GM23338 (cell line): ENCODE data around the gene NECAB3. TPM values are rescaled to one million over a fixed set of nuclear protein-coding genes. Genes with fewer than 3 reads are reported as not detected.

Source experiments
- ATAC-seq: fragments of 200-7000 bp; cut with Tn5 transposase; 3 replicates; pipeline ENCODE4 v1.9.1; 2020
- DNase-seq: peaks from one replicate; pipeline ENCODE4 v3.0.0-alpha.2; 2015; ENCODE audit warnings: low spot score
- H2AFZ ChIP-seq: fragments of 200-600 bp; sonication (generic); 2 replicates; pipeline ENCODE4 v1.8.0; 2016; ENCODE audit warnings: antibody characterized with exemption, mild to moderate bottlenecking, moderate library complexity
- H3F3A ChIP-seq: fragments of 200-600 bp; sonication (generic); replicated peaks from 2 replicates; pipeline ENCODE4 v1.8.0; 2017; ENCODE audit warnings: antibody characterized with exemption, mixed run types, low read depth
- H3K27ac ChIP-seq: fragments of 200-600 bp; sonication (generic); 2 replicates; pipeline ENCODE4 v1.6.1; 2016; ENCODE audit warnings: low read depth
- H3K27me3 ChIP-seq: fragments of 200-600 bp; sonication (generic); 2 replicates; pipeline ENCODE4 v1.8.0; 2016; ENCODE audit warnings: mild to moderate bottlenecking, mixed run types, moderate library complexity; ENCODE audit not compliant: insufficient read depth
- H3K36me3 ChIP-seq: fragments of 200-600 bp; sonication (generic); 2 replicates; pipeline ENCODE4 v1.8.0; 2016; ENCODE audit warnings: mild to moderate bottlenecking; ENCODE audit not compliant: insufficient read depth
- H3K4me1 ChIP-seq: fragments of 200-600 bp; sonication (generic); 2 replicates; pipeline ENCODE4 v1.8.0; 2016; ENCODE audit warnings: mild to moderate bottlenecking, moderate library complexity; ENCODE audit not compliant: insufficient read depth
- H3K4me2 ChIP-seq: fragments of 200-600 bp; sonication (generic); 2 replicates; pipeline ENCODE4 v1.7.1; 2017; ENCODE audit warnings: mixed run types
- H3K4me3 ChIP-seq: fragments of 200-600 bp; sonication (generic); 2 replicates; pipeline ENCODE4 v1.6.1; 2016; ENCODE audit warnings: mixed run types
- H3K79me2 ChIP-seq: fragments of 200-600 bp; sonication (generic); replicated peaks from 2 replicates; pipeline ENCODE4 v1.8.0; 2017; ENCODE audit warnings: mild to moderate bottlenecking; ENCODE audit not compliant: insufficient read depth
- H3K9me2 ChIP-seq: fragments of 200-600 bp; sonication (generic); 2 replicates; pipeline ENCODE4 v1.8.0; 2017; ENCODE audit not compliant: insufficient read depth
- H4K20me1 ChIP-seq: fragments of 200-600 bp; sonication (generic); replicated peaks from 2 replicates; pipeline ENCODE4 v1.8.0; 2017; ENCODE audit warnings: mild to moderate bottlenecking; ENCODE audit not compliant: insufficient read depth
- H3K27ac Mint-ChIP-seq: 2 replicates; pipeline ENCODE4 v1.8.0; 2020; ENCODE audit warnings: inconsistent platforms, mild to moderate bottlenecking, moderate library complexity, mixed read lengths
- H3K27me3 Mint-ChIP-seq: 3 replicates; pipeline ENCODE4 v1.8.0; 2022; ENCODE audit warnings: low read depth, mild to moderate bottlenecking, moderate library complexity, mixed read lengths, inconsistent platforms; ENCODE audit not compliant: insufficient read depth, poor library complexity
- H3K36me3 Mint-ChIP-seq: 3 replicates; pipeline ENCODE4 v1.8.0; 2021; ENCODE audit warnings: low read depth, mild to moderate bottlenecking, inconsistent platforms, moderate library complexity, mixed read lengths
- H3K4me1 Mint-ChIP-seq: 3 replicates; pipeline ENCODE4 v1.8.0; 2020; ENCODE audit warnings: mild to moderate bottlenecking, inconsistent platforms, mixed read lengths
- H3K4me3 Mint-ChIP-seq: 3 replicates; pipeline ENCODE4 v1.8.0; 2021; ENCODE audit warnings: moderate library complexity, mild to moderate bottlenecking, inconsistent platforms, mixed read lengths
- H3K9me3 Mint-ChIP-seq: 3 replicates; pipeline ENCODE4 v1.8.0; 2020; ENCODE audit warnings: moderate library complexity, mild to moderate bottlenecking, inconsistent platforms, mixed read lengths
- CREB1 ChIP-seq: fragments of 250-450 bp; sonication (Bioruptor Pico); IDR thresholded peaks from 2 replicates; pipeline ENCODE4 v1.5.0; 2020; ENCODE audit warnings: low read depth, mild to moderate bottlenecking, moderate library complexity
- EZH2 ChIP-seq: fragments of 200-600 bp; sonication (generic); IDR thresholded peaks from one replicate; pipeline ENCODE4 v1.8.0; 2017; ENCODE audit warnings: antibody characterized with exemption, mild to moderate bottlenecking, low read depth; ENCODE audit not compliant: unreplicated experiment
- EZH2phosphoT487 ChIP-seq: fragments of 200-600 bp; sonication (generic); IDR thresholded peaks from one replicate; pipeline ENCODE4 v1.8.1; 2018; ENCODE audit warnings: antibody characterized with exemption; ENCODE audit not compliant: unreplicated experiment
- JUNB ChIP-seq: IDR thresholded peaks from one replicate; pipeline ENCODE4 v1.6.1; 2016; ENCODE audit warnings: antibody characterized with exemption; ENCODE audit not compliant: unreplicated experiment
- POLR2AphosphoS5 ChIP-seq: IDR thresholded peaks from 2 replicates; pipeline ENCODE4 v1.6.1; 2016; ENCODE audit warnings: antibody characterized with exemption, low read depth
- STAT1 ChIP-seq: IDR thresholded peaks from one replicate; pipeline ENCODE4 v1.6.1; 2016; ENCODE audit warnings: antibody characterized with exemption; ENCODE audit not compliant: unreplicated experiment
- ZNF114 ChIP-seq: fragments of 250-450 bp; sonication (Bioruptor Pico); IDR thresholded peaks from 2 replicates; pipeline ENCODE4 v1.5.0; 2020; ENCODE audit warnings: mild to moderate bottlenecking, moderate library complexity
- ZNF331 ChIP-seq: fragments of 250-450 bp; sonication (Bioruptor Pico); IDR thresholded peaks from 2 replicates; pipeline ENCODE4 v1.5.0; 2020; ENCODE audit warnings: low read depth, mild to moderate bottlenecking, moderate library complexity
- polyA plus RNA-seq: library from polyadenylated mRNA; unstranded; fragments of >200 nt; fragmentation: Nextera tagmentation; extraction: Ambion mirVana; gene quantifications from 2 replicates; pipeline ENCODE4 v1.2.1, GENCODE V29; 2016
- total RNA-seq: library from RNA; depleted of rRNA; stranded (reverse); fragments of >200 nt; shearing (Covaris generic); gene quantifications from 2 replicates; pipeline ENCODE4 v1.2.3, GENCODE V29; 2014
- TF ChIP-seq, protein P1 (sequence below): IDR thresholded peaks from one replicate; pipeline ENCODE4 v1.6.1; 2018; ENCODE audit warnings: antibody characterized with exemption; ENCODE audit not compliant: unreplicated experiment
- TF ChIP-seq, protein P2 (sequence below): IDR thresholded peaks from 2 replicates; pipeline ENCODE4 v1.6.1; 2016; ENCODE audit warnings: antibody characterized with exemption

NECAB3 gene
- total and polyA plus RNA-seq, 2 experiments from 2014 or later = 8.5 to 28.4 TPM

DNA sequence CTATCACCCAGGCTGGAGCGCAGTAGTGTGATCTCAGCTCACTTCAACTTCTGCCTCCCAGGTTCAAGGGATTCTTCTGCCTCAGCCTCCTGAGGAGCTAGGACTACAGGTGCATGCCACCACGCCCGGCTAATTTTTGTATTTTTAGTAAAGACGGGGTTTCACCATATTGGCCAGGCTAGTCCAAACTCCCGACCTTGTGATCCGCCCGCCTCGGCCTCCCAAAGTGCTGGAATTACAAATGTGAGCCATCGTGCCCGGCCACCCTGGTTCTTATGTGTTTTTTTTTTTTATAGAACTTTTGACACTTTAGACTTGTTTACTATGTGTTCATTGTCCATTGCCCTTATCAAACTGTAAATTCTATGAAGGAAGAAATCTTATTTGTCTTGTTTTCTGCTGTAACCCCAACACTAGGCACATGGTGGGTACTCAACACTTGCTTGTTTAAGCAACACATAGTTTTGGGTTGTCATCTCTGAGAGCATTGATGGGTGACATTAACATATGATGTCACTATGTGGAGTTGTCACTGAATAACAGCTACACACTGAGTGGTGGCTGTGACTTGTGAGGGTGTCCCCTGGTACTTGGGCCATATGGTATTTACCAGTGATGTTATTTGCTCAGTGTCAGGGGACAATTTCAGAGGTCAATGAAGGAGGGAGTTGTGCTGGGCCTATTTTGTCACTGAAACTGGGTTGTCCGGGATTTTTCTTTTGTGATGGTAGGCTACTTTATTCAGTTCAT is 47.3 kb upstream of the NECAB3 start (continued):
- TF ChIP-seq, protein P1, sequence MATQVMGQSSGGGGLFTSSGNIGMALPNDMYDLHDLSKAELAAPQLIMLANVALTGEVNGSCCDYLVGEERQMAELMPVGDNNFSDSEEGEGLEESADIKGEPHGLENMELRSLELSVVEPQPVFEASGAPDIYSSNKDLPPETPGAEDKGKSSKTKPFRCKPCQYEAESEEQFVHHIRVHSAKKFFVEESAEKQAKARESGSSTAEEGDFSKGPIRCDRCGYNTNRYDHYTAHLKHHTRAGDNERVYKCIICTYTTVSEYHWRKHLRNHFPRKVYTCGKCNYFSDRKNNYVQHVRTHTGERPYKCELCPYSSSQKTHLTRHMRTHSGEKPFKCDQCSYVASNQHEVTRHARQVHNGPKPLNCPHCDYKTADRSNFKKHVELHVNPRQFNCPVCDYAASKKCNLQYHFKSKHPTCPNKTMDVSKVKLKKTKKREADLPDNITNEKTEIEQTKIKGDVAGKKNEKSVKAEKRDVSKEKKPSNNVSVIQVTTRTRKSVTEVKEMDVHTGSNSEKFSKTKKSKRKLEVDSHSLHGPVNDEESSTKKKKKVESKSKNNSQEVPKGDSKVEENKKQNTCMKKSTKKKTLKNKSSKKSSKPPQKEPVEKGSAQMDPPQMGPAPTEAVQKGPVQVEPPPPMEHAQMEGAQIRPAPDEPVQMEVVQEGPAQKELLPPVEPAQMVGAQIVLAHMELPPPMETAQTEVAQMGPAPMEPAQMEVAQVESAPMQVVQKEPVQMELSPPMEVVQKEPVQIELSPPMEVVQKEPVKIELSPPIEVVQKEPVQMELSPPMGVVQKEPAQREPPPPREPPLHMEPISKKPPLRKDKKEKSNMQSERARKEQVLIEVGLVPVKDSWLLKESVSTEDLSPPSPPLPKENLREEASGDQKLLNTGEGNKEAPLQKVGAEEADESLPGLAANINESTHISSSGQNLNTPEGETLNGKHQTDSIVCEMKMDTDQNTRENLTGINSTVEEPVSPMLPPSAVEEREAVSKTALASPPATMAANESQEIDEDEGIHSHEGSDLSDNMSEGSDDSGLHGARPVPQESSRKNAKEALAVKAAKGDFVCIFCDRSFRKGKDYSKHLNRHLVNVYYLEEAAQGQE = no peak
- no peak for TF ChIP-seq EZH2
- TF ChIP-seq POLR2AphosphoS5 = no peak
- no peak for TF ChIP-seq EZH2phosphoT487
- no peak for TF ChIP-seq CREB1 (CRISPR knock-in tag)
- TF ChIP-seq, protein P2, sequence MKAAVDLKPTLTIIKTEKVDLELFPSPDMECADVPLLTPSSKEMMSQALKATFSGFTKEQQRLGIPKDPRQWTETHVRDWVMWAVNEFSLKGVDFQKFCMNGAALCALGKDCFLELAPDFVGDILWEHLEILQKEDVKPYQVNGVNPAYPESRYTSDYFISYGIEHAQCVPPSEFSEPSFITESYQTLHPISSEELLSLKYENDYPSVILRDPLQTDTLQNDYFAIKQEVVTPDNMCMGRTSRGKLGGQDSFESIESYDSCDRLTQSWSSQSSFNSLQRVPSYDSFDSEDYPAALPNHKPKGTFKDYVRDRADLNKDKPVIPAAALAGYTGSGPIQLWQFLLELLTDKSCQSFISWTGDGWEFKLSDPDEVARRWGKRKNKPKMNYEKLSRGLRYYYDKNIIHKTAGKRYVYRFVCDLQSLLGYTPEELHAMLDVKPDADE = no peak
- TF ChIP-seq ZNF331 (CRISPR knock-in tag) = no peak
- TF ChIP-seq STAT1 = no peak
- TF ChIP-seq ZNF114 (CRISPR knock-in tag) = no peak

DNA sequence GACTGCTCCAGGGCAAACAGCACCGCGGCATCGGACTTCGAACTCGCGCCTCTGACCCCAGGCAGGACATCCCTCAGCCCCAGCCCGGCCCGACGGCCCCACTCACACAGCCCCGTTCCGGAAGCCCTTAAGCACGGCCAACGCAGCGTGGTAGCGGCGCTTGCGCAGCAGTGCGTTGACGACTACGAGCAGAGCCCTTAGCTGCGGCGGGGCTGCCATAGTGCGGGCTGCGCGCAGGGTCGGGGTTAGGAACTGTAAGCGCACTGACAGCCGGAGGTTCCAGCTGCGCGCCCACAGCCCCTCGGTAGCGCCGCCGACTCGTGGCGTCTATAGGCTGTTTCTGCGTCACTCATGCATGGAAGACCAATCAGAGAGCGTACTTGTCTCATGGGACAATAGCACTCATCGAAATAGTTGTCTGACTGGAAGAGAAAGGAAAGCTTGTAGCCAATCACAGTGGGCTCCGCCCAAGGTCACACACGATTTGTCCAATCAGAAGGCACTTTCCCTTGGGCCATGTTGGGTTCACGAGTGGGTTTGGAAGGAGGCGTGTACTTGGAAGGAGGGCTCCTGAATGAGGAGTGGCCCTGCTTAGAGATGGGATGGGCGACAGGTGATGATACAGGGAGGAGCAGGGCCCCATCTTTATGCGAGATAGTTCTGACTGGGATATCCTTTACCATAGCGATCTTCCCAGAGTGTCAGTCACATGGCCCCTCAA is 45.9 kb upstream of the NECAB3 start, which contains the start of gene PXMP4:
PXMP4 (minus strand) TSS at position 322 of the 721 bp plus-strand sequence; CDS start at position 219, 103 bp downstream.
- H3K27ac Mint-ChIP-seq = no peak within 1 kb of the TSS
- ATAC-seq = peak; percentile 98
- TF ChIP-seq POLR2AphosphoS5 (peak; percentile 23; the same call in 1 of the 2 replicates), CREB1 (CRISPR knock-in tag) (peak; percentile 74), ZNF114 (CRISPR knock-in tag) (peak; percentile 70; the same call in 1 of the 2 replicates), JUNB (no peak), STAT1 (no peak)
- TF ChIP-seq, protein P2 = no peak

More for the DNA sequence above, 45.9 kb upstream of the NECAB3 start, which contains the start of gene PXMP4:
- no peaks in the 10 kb centered on the region; the same call in 2 of the 3 replicates for H3K4me1 Mint-ChIP-seq
- H3K27me3 Mint-ChIP-seq = peaks cover 17% of the 10 kb centered on the region
- Histone ChIP-seq H3K36me3 (no peaks in the 10 kb centered on the region), H3K4me2 (peak within 1 kb of the TSS; percentile 60), H3K79me2 (no peaks in the 10 kb centered on the region), H3K27ac (no peak within 1 kb of the TSS), H3K9me2 (no peaks in the 10 kb centered on the region), H2AFZ (peak within 1 kb of the TSS; percentile 40), H4K20me1 (no peaks in the 10 kb centered on the region), H3K4me3 (peak within 1 kb of the TSS; percentile 54), H3F3A (no peaks in the 10 kb centered on the region), H3K27me3 (no peaks in the 10 kb centered on the region), H3K4me1 (no peaks in the 10 kb centered on the region)
- peak; percentile 92 for DNase-seq
- peaks cover 6% of the 10 kb centered on the region; the same call in 2 of the 3 replicates for H3K9me3 Mint-ChIP-seq
- H3K4me3 Mint-ChIP-seq = peak within 1 kb of the TSS; percentile 75
- no peaks in the 10 kb centered on the region for H3K36me3 Mint-ChIP-seq
